Activated T-cell treated with anti-CD3 and anti-CD28 coated beads, Interleukin-2, amount 50 U/mL, for 72 hours (primary cell): Measurements from ENCODE around the gene GREB1. TPM values are rescaled to one million over a fixed set of nuclear protein-coding genes. Genes with fewer than 3 reads are reported as not detected.
A peak's percentile ranks its signal among the peaks of the same experiment; 100 is the strongest.

ENCODE experiments used
- ATAC-seq, 2 donors: fragments of 150-1000 bp; cut with Tn5 transposase; replicated peaks in 1 of 2; 2 replicates each; pipeline ENCODE4 v1.10.0; 2021; ENCODE audit warnings: moderate library complexity in 2 of 2, mild to moderate bottlenecking in 1 of 2
- DNase-seq, 2 donors: peaks; one replicate each; pipeline ENCODE4 v3.0.0; 2021 to 2022; ENCODE audit warnings: mixed read lengths in 1 of 2
- H3K27ac Mint-ChIP-seq: one replicate; pipeline ENCODE4 v1.8.0; 2022; ENCODE audit warnings: mild to moderate bottlenecking, moderate library complexity, mixed read lengths
- H3K27me3 Mint-ChIP-seq: one replicate; pipeline ENCODE4 v1.8.0; 2022; ENCODE audit warnings: low read depth, mixed read lengths
- H3K36me3 Mint-ChIP-seq, 2 donors: one replicate each; pipeline ENCODE4 v1.8.0; 2022; ENCODE audit warnings: mixed read lengths in 2 of 2, mild to moderate bottlenecking in 1 of 2; ENCODE audit not compliant: insufficient read depth in 2 of 2
- H3K4me1 Mint-ChIP-seq: one replicate; pipeline ENCODE4 v1.8.0; 2022; ENCODE audit warnings: low read depth, mixed read lengths
- H3K4me3 Mint-ChIP-seq, 2 donors: one replicate each; pipeline ENCODE4 v1.8.0; 2022; ENCODE audit warnings: mild to moderate bottlenecking in 2 of 2, mixed read lengths in 2 of 2, moderate library complexity in 2 of 2
- H3K9me3 Mint-ChIP-seq, 2 donors: one replicate each; pipeline ENCODE4 v1.8.0; 2022; ENCODE audit warnings: mixed read lengths in 2 of 2
- total RNA-seq, 2 donors: library from RNA; stranded (reverse); gene quantifications; one replicate each; pipeline ENCODE4 v1.2.3, GENCODE V29; 2022

GREB1 gene
- total RNA-seq, 2 donors from 2014 or later: 2.2 to 2.4 TPM

DNA sequence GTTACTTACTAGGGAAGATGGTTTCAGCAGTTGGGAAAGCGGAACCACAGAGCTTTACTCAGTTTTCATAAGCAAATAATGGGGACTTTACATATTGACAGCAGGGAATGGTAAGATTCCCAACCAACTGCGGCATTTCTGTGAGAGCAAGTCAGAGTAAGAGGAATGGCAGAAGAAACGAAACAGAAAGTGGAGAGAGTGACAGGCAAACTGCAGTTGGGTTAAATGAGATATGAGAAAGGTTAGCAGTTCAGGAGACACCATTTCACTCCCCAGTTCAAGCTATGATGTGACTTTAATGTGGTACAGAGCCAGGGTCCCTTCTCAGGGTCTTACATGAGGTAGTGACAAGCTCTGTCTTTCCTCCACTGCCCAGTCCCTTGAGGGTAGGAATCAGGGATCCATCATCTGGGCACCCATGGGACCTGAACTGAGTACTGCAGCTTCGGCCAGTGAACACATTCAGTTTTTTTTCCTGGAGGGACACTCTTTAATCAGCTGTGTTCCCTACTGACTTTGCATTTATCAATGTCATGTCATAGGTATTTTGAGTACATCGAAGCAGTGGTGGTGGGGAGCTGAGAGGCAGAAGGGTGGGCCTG, 33.0 kb upstream of the GREB1 start:
- no peak overlapping the region for H3K4me3 Mint-ChIP-seq
- peaks cover 0 to 2% of the 10 kb centered on the region in 2 donors for H3K9me3 Mint-ChIP-seq
- peak in 1 of 2 donors; percentile 17 for ATAC-seq
- no peak for DNase-seq
- H3K36me3 Mint-ChIP-seq: peaks cover 0 to 2% of the 10 kb centered on the region in 2 donors
- no peaks in the 10 kb centered on the region for H3K4me1 Mint-ChIP-seq
- no peak overlapping the region for H3K27ac Mint-ChIP-seq
- H3K27me3 Mint-ChIP-seq: peaks cover 7% of the 10 kb centered on the region

DNA sequence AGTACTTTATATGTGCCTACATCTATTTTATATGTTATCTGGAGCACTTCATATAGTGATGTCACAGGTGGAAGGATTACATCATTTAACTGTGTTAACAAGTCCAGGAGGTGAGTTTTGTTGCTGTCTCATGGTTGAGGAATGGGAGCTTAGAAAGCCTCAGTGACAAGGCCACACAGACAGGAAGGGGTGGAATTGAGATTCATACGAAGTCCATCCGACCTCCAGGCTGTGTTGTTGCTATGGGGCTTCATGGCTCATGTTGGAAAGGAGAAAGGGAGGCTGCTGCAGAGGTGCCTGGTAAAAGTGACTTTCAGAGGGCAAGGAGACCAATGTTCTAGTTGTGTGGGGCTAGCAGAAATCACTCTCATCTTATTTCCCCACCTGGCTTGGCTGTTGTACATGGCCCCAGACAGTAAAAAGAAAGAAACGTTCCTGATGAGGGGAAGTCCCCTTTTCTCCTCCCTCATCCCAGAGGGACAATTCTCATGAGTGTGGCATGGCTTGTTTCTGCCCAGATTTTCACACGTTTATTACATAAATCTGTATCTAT, 31.0 kb upstream of the GREB1 start:
- no peak overlapping the region for H3K27ac Mint-ChIP-seq
- ATAC-seq: no peak
- H3K4me3 Mint-ChIP-seq: no peak overlapping the region
- peaks cover 14% of the 10 kb centered on the region for H3K27me3 Mint-ChIP-seq
- no peak for DNase-seq
- peaks cover 0 to 2% of the 10 kb centered on the region in 2 donors for H3K36me3 Mint-ChIP-seq
- peaks cover 0 to 2% of the 10 kb centered on the region in 2 donors for H3K9me3 Mint-ChIP-seq
- H3K4me1 Mint-ChIP-seq: no peaks in the 10 kb centered on the region

DNA sequence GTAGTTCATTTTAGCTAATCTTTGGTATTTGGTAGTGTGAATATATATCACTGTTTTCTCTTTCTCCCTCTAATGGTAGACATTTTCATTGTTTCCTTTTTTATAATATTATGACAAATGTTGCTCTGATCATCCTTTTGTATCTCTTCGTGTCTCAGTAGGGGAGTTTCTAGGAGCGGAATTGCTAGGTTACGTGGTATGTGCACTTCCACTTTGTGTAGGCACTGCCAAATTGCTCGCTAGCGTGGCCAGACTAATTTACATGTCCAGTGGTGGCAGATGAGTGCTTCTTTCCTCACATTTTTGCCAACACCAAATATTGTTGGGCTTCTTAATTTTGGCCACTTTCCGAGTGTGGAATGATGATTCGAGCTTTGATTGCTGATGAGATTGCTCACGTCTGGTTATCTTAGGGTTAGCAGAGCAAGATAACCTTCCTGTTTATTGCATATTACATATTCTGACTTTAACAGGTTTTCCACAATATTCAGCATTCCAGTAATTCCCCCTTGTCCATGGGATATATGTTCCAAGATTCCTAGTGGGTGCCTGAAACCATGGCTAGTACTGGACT, 30.4 kb upstream of the GREB1 start:
- Mint-ChIP-seq H3K36me3 (peaks cover 0 to 2% of the 10 kb centered on the region in 2 donors), H3K9me3 (peaks cover 0 to 2% of the 10 kb centered on the region in 2 donors), H3K27ac (no peak overlapping the region), H3K27me3 (peaks cover 14% of the 10 kb centered on the region), H3K4me1 (no peaks in the 10 kb centered on the region), H3K4me3 (no peak overlapping the region)
- DNase-seq (no peak), ATAC-seq (no peak)

DNA sequence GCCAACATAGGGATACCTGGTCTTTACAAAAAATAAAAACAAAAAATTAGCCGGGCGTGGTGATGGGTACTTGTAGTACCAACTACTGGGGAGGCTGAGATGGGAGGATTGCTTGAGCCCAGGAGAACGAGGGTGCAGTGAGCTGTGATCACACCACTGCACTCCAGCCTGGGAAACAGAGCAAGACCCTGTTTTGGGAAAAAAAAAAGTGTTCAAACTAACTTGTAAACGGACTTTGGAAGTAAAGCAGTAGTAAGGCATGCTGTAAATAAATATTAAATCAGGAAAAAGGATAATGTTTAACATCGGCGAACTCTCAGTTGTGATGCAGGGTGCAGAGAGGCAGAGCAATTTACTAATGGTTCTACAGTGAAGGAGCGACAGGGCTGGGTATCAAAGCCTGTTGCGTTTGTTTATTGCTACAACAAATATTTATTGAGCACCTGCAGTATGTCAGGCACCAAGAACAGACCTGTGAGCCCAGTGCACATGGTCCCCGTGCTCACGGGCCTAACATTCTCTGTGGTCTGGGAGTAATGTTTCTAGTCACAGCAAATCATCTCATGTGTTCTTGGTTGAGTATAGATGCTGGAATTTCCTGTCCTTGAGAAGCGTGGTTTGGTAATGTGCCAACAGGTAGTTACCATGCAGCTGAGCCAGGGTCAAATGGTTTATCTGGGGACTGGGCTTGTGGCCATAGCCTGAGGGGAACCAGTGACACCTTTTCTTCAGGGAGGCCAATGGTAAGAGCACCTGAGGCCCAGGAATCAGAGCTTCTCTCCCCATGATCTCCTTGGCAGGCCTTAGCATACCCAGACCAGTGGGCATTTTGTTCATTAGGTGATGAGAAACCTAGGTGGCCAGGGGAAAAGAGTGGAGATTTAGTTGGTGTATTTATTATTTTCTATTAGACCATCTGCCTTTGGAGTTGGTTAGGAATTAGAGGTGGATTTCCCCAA, 27.9 kb upstream of the GREB1 start:
- Mint-ChIP-seq H3K27ac (no peak overlapping the region), H3K9me3 (peaks cover 0 to 2% of the 10 kb centered on the region in 2 donors), H3K4me1 (no peaks in the 10 kb centered on the region), H3K4me3 (no peak overlapping the region), H3K36me3 (peaks cover 0 to 2% of the 10 kb centered on the region in 2 donors), H3K27me3 (peaks cover 14% of the 10 kb centered on the region)
- peak in 1 of 2 donors; percentile 36 for ATAC-seq
- DNase-seq: no peak

DNA sequence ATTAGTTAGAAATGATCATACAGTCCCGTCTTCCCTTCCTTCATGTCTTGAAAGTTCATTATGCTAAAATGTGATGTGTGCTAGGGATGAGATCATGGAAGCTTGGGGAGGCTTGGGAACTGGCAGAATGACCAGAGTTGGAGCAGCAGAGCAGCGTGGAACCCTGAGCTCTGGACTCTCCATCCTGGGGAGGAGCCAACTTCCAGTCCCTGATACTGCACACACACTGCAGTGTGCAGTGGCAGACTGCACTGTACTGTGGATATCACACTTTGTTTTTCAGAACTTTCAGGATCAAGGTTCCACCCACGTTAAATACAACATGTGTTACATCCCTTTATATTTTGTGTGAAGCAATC, 27.3 kb upstream of the GREB1 start:
- Mint-ChIP-seq H3K4me1 (no peaks in the 10 kb centered on the region), H3K9me3 (peaks cover 0 to 2% of the 10 kb centered on the region in 2 donors), H3K4me3 (no peak overlapping the region), H3K36me3 (peaks cover 0 to 2% of the 10 kb centered on the region in 2 donors), H3K27me3 (peaks cover 14% of the 10 kb centered on the region), H3K27ac (no peak overlapping the region)
- ATAC-seq (no peak), DNase-seq (no peak)

GRCh38 chr2:11507517-11507916, 26.3 kb upstream of the GREB1 start:
- ATAC-seq: no peak
- DNase-seq: no peak
- Mint-ChIP-seq H3K36me3 (peaks cover 0 to 2% of the 10 kb centered on the region in 2 donors), H3K27me3 (peaks cover 11% of the 10 kb centered on the region), H3K4me1 (no peaks in the 10 kb centered on the region), H3K27ac (no peak overlapping the region), H3K9me3 (peaks cover 0 to 2% of the 10 kb centered on the region in 2 donors), H3K4me3 (no peak overlapping the region)

DNA sequence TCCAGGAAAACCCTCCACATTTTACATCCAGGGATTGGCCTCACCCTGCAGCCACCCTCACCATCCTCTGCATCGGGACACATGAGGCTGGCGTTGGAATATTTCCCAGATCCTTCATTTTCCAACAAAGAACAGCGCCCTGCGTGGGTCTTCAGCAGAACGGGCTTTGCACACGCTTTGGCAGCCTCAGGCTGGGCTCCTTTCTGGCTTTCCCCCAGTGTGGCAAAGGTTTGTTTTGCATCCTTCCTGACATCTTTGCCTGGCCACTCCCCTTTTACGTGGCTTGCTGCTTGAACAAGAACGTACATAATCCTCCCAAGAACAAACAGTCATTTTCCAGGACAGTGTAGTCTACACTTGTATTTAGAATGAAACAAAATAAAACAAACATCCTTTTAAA, 25.6 kb upstream of the GREB1 start:
- Mint-ChIP-seq H3K4me1 (no peaks in the 10 kb centered on the region), H3K27ac (no peak overlapping the region), H3K27me3 (peaks cover 7% of the 10 kb centered on the region), H3K9me3 (peaks cover 0 to 2% of the 10 kb centered on the region in 2 donors), H3K36me3 (peaks cover 0 to 1% of the 10 kb centered on the region in 2 donors), H3K4me3 (no peak overlapping the region)
- ATAC-seq: no peak
- no peak for DNase-seq

DNA sequence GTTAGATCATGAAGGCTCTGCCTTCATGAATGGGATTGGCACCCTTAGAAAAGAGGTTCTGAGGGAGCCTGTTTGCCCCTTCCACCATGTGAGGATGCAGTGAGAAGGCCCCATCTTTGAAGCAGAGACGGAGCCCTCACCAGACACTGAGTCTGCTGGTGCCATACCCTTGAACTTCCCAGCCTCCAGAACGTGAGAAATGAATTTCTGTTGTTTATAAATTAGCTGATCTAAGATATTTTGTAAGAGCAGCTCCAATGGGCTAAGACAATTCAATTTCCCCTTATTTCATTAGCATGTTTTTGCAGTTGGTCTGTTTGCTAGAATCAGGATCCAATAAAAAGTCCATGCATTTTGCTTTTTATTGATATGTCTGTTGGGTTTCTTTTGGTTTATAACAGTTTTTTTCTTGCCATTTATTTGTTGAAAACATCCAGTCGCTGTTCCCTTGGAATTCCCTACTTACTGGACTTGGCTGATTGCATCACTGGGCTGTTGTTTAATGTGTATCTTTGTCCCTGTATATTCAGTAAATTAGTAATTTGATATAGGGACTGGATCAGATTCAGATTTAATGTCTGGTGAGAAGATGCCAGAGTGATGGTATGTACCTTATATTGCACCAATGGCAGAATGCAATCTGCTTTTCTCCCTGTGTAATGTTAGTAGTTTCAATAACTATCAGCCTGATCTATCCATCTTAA, 24.0 kb upstream of the GREB1 start:
- ATAC-seq: no peak
- Mint-ChIP-seq H3K4me3 (no peak overlapping the region), H3K9me3 (no peaks in the 10 kb centered on the region)

DNA sequence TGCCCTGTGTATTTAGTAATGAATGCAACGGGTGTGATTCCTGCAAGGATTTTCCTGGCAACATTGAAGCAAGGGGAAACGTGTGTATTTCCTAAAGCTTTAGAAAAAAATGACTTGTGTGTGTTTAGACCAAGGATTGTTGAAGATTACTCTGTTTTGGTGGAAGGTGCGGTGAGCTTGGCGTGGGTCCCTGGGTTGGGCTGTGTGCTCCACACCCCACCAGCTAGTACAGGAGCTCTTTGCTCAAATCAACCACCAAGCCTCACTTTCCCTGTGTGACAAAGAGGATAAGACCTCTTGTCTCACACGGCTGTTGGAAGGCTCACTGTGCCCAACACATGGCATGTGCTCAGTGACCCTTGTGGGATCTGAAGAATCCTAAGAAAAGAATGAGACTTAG, 21.4 kb upstream of the GREB1 start:
- ATAC-seq (no peak), DNase-seq (no peak)
- Mint-ChIP-seq H3K27me3 (peaks cover 22% of the 10 kb centered on the region), H3K36me3 (no peaks in the 10 kb centered on the region), H3K9me3 (no peaks in the 10 kb centered on the region), H3K4me3 (no peak overlapping the region), H3K27ac (no peak overlapping the region), H3K4me1 (no peaks in the 10 kb centered on the region)

More for the DNA sequence above, 24.0 kb upstream of the GREB1 start:
- Mint-ChIP-seq H3K36me3 (no peaks in the 10 kb centered on the region), H3K27ac (no peak overlapping the region), H3K4me1 (no peaks in the 10 kb centered on the region), H3K27me3 (peaks cover 10% of the 10 kb centered on the region)
- no peak for DNase-seq

DNA sequence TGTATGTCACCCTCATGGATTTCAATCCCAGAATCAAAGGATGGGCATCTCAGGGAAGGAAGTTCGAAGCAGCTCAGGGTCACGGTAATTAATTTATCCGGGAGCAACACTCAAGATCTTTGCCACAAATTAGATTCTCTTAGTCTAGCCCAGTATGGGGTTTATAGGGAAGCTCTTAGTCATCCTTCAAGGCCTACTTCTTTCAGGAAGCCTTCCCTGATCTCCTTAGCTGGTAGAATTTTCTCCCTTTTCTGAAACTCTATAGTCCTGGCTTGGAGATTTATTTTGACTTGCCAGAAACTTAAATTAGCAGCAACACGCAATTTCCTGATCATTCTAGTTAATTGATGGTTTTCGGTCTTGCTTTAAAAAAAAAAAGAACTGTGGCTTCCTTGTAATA, 20.5 kb upstream of the GREB1 start:
- ATAC-seq (no peak), DNase-seq (no peak)
- Mint-ChIP-seq H3K4me1 (no peaks in the 10 kb centered on the region), H3K36me3 (no peaks in the 10 kb centered on the region), H3K27ac (no peak overlapping the region), H3K27me3 (peaks cover 22% of the 10 kb centered on the region), H3K9me3 (no peaks in the 10 kb centered on the region), H3K4me3 (no peak overlapping the region)

GRCh38 chr2:11514081-11514730, 19.6 kb upstream of the GREB1 start:
- no peaks in the 10 kb centered on the region for H3K9me3 Mint-ChIP-seq
- H3K36me3 Mint-ChIP-seq: no peaks in the 10 kb centered on the region
- H3K27ac Mint-ChIP-seq: no peak overlapping the region
- ATAC-seq: no peak
- H3K4me1 Mint-ChIP-seq: no peaks in the 10 kb centered on the region
- peaks cover 22% of the 10 kb centered on the region for H3K27me3 Mint-ChIP-seq
- H3K4me3 Mint-ChIP-seq: no peak overlapping the region
- no peak for DNase-seq

DNA sequence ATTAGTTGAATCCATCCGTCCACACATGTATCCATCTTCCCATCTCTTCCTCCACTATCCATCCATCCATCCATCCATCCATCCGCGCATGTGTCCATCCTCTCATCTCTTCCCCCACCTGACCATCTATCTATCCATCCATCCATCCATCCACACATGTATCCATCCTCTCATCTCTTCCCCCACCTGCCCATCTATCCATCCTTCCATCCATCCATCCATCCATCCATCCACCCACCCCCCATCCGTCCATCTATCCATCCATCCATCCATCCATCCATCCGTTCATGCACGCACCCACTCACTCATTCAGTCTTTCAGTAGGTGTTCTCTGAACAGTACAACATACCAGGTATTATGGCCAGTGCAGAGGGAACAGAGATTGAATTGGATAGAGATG, 18.9 kb upstream of the GREB1 start:
- Mint-ChIP-seq H3K4me1 (no peaks in the 10 kb centered on the region), H3K27ac (no peak overlapping the region), H3K27me3 (peaks cover 22% of the 10 kb centered on the region), H3K36me3 (no peaks in the 10 kb centered on the region), H3K9me3 (no peaks in the 10 kb centered on the region), H3K4me3 (no peak overlapping the region)
- ATAC-seq: no peak
- DNase-seq: no peak
